GM21576 (cell line): ENCODE data around the gene ID4.
"Not testable (repeated sequence)": the region's sequence is repeated elsewhere in the genome, so short reads cannot be mapped to it uniquely, and the experiment has no call there.

Source experiments
- ATAC-seq: cut with Tn5 transposase; IDR thresholded peaks from one replicate; pipeline ENCODE4 v1.9.1; 2021; ENCODE audit warnings: mild to moderate bottlenecking, moderate library complexity; ENCODE audit not compliant: unreplicated experiment

Gene ID4

DNA sequence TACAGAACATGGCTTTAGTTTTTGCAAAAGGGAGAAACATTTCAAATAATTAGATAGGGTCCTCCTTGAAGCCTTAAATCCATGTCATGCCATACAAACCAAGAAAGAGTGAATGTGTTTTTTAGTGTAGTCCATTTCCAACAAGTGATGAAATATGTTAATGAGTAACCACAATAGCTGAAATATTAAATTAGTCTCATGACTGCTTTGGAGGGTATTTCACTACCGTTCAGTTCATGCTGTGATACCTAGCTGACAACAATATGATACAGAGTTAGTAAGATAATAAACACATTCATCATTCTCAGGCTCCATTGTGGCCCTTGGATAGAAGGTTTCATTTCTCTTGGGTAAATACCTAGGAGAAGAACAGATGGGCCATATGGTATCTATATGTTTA is 5.8 kb upstream of the ID4 start:
- no peak for ATAC-seq

DNA sequence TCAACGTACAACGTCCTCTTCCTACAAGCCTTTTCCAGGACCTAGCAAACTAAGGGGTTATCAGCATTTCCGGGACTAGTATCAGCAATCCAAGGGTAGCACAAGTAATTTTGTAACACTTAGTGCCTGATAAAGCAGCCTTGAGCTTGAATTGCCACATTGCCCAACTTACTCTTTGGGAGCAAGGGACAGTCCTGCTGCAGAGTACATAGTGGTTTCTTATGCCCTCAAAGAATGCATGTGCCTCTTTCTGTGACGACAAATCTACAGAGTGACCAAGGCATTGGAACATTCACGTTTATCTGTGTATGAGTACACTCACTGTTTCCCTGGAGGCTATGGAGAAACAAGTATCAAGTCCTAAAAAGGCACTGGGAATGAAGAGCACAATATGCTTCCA is 3.2 kb upstream of the ID4 start:
- no peak for ATAC-seq

DNA sequence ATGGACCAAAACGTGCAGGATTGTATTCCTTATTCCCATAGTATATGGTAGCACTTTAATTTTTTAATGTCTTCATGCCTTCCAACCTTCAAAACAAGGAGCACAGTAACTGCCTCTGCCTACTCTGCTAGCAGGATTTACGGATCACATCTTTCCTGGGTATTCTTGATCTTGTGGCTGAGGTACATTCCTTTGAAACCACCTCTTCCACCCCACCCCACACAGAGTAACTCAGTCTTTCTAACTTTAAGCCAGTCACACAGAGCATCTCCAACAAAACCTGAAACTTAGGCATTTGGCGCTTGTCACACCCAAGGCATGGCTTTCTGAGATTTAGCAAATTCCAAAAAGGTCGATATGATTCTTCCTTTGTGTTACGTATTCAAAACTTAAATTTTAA is 2.3 kb upstream of the ID4 start:
- no peak for ATAC-seq

DNA sequence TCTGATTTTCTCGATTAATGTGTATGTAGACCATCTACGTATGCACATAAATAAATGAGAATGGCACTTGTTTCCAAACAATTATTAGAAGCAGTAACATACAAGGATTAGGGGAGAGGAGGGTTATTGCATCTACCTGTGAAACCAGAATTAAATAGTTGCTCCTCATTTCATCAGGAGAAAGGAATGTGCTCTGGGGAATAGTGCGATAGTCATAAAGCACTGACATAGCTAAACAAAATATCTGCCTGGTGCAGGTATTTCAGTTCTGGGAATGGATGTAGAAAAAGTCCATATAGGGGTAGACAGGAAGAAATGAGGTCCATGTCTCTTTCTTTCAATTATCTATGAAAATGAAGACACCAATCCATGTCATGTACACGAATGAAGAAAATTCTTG is 1.6 kb upstream of the ID4 start:
- no peak for ATAC-seq

DNA sequence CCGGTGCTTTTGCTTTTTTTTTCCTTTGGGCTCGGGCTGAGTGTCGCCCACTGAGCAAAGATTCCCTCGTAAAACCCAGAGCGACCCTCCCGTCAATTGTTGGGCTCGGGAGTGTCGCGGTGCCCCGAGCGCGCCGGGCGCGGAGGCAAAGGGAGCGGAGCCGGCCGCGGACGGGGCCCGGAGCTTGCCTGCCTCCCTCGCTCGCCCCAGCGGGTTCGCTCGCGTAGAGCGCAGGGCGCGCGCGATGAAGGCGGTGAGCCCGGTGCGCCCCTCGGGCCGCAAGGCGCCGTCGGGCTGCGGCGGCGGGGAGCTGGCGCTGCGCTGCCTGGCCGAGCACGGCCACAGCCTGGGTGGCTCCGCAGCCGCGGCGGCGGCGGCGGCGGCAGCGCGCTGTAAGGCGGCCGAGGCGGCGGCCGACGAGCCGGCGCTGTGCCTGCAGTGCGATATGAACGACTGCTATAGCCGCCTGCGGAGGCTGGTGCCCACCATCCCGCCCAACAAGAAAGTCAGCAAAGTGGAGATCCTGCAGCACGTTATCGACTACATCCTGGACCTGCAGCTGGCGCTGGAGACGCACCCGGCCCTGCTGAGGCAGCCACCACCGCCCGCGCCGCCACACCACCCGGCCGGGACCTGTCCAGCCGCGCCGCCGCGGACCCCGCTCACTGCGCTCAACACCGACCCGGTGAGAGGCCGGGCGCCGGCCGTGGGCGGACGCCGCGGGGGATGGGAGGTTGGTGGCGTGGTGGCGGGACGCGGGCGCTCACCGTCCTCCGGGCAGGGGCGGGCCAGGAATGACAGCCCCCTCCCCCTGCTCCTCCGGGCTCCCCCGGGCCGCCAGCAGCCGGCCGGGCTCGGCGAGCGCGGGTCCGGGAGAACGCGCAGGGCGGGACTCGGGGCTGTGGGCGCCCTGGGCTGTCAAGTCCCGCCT is 606 bp downstream of the ID4 start:
- no peak for ATAC-seq

DNA sequence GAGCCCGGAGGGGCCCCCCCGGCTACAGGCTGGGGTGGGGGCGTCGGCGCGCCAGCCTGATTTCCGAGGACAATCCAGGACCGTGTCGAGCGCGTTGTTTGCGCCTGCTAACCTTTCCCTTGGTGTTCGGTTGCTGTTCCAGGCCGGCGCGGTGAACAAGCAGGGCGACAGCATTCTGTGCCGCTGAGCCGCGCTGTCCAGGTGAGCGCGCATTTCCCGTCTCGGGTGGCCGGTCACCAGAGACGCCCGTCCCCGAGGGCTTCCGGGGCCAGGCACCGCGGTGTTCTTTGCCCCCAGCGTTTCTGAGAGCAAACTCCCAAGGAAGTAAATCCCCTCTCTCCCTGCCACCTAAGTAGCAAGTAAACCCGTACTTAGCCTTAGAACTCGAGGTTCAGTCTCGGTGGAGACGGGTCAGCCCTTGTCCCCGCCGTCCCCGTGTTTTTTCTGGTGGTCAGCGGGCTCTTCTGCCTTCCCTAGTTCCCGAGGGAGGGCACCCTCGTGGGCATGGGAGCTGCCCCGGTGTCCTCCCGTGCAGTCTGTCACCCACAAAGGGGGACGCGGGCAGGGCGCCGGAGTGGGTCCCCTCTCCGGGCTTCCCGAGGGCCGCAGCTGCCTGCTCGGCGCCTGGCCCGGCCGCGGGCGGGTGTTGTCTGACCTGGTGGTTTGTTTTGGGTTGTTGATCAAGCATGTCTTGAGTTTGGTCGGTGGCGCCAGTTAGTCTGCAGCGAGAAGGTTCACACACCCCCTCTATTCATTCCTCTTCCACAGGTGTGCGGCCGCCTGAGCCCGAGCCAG is 1.5 kb downstream of the ID4 start:
- ATAC-seq = no peak

DNA sequence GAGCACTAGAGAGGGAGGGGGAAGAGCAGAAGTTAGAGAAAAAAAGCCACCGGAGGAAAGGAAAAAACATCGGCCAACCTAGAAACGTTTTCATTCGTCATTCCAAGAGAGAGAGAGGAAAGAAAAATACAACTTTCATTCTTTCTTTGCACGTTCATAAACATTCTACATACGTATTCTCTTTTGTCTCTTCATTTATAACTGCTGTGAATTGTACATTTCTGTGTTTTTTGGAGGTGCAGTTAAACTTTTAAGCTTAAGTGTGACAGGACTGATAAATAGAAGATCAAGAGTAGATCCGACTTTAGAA is 2.0 kb downstream of the ID4 start:
- ATAC-seq = no peak

DNA sequence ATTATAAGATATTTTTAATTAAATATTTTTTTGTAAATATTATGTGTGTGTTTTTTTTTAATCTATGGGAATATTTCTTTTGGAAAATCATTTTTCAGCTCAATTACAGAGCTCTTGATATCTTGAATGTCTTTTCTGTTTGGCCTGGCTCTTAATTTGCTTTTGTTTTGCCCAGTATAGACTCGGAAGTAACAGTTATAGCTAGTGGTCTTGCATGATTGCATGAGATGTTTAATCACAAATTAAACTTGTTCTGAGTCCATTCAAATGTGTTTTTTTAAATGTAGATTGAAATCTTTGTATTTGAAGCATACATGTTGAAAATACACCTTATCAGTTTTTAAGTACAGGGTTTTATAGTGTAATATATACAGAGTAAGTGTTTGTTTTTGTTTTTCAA is 2.6 kb downstream of the ID4 start:
- ATAC-seq = no peak

DNA sequence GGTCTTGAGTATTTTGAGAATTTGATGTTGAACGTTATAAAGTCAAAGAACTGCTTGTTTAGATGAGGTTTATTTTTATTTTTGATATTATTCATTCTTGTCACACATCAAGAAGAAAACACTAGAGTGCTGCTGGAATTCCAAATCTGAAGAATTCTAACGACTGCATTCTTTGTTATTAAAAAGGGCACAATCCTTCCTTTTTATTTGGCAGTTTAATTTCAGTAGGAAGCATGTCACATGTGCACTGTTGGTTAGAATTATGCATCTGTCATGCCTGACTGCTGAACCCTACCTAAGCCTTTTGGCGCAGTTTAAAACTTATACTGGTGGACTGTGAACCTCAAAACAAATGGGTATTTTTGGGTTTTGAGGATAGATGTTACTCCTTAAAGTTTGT is 4.0 kb downstream of the ID4 start:
- no peak for ATAC-seq

DNA sequence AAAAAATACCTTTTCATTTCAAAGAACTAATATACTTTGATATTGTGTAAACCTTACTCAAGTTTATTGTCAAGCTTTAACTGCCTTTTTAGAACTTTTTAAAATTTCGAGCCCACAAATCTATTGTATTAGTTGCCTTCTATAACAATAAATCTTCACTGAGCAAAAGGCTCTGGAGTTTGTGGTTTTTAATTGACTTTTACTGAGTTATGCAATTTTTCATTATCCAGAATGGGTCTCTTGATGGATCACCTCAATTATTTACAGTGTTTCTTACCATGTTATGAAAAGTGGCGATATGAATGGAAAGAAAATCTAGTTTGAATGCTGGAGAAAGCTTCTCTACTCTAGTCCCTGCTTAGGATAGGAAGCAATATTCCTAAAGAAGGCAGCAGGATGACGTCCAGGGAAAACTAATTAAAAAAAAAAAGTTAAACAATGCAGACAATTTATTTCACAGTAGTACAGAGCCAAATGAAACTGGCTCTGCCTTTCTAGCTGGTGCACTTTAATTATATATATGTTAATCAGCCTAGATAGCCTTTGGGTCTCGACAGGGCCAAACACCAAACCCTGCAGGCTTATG is 5.0 kb downstream of the ID4 start:
- no peak for ATAC-seq

DNA sequence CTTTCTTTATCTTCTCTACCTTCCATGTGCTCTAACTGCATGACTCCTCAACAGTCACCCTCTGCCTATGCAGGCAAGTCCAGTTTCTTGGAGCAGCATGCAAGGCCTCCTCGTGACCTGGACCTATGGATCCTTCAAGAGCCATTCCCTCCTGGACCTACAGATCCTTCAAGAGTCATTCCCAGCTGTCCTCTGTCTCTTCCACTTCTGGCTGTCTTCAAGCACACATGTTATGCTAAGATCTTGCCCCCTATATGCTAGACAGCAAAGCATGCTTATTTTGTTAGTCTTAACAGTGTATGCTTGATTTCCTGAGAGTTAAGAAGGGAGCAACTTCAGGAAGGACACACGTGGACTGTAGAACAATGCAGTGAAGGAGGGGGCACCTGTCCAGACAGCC is 7.5 kb downstream of the ID4 start:
- ATAC-seq = no peak

DNA sequence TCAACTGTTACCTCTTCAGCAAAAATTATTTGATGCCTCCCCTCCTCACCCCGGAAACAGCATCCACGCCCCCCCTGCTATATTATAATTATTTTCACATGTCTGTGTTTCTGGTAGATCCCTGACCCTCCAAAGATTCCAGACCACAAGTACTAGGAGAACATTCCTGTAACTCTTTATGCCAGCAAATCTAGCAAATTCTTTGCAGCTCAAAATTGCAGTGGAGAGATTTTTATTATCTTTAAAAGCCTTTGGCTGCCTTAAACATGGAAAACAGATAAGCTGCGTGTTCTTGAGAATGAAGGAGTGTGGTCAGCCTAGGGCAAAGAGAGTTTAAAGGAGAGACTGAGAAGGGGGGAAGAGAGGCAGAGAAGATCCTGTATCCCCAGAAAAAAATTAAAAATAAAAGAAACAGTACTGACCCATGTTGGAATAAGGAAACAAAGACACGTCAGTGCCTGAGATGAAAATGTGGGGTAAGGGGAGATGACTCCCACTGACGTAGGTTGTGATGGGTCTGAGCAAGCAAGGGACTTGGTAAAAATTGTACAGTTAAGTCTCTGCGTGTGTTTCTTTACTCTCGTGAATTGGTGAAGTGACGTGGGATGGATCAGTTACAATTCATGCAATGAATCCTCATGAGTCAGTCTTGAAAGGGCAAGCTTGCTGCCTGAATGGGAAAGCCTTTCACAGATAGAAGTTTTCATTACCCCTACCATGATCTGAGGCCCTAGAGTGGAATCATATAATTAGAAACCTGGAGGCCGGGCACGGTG is 8.3 kb downstream of the ID4 start:
- no peak for ATAC-seq

DNA sequence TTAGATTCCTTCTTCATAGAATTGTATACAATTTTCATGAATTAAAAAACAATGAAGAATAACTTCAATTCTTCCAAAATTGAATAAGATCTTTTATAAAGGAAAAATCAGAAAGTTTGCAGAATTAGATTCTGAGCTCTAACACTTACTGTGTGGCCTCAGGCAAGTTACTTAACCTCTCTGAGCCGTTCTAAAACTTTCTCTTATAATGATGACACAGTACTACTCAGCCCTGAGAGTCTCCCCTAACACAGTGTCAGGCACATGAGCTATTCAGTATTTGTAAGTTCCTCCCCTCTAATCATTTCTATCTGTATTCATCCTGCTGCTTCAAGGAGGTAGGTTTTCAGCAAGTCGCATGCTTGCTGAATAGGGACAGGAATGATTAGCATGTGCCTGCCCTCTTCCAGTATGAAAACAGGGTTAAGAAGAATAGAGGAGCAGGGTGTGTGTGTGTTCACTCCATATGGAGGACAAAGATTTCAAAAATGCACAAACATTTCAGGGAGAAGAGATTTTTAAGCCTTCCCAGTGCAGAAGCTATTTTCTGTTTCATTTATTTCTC is 11.4 kb downstream of the ID4 start:
- ATAC-seq = no peak

DNA sequence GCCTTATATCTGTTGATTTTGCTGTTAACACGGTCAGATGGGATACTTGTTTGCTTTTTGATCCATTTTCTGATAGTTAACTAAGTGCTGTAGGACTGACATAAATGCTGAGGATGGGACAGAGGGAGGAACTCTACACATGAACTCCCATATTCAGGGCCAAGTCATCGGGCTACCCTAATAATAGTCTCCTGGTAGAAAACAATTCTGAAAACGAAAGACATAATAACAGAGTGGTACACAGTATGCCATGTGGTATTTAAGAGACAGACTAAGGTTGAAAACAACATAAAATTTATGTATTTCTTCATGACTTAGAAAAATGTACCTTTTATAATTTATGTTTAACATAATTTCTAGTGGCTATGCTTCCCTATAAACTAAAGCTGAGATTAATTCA is 12.0 kb downstream of the ID4 start:
- no peak for ATAC-seq

DNA sequence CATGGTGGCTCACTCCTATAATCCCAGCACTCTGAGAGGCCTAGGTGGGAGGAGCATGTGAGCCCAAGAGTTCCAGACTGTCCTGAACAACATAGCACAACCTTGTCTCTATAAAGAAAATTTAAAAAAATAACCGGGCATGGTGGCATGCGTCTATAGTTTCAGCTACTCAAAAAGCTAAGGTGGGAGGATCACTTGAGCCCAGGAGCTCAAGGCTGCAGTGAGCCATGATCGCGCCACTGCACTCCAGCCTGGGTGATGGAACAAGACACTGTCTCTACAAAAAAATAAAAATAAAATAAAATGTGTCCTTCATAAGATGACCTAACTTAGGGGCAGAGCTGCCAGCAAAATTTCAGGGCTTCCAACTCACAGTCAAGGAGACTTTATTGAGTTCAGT is 12.6 kb downstream of the ID4 start:
- ATAC-seq = no peak

DNA sequence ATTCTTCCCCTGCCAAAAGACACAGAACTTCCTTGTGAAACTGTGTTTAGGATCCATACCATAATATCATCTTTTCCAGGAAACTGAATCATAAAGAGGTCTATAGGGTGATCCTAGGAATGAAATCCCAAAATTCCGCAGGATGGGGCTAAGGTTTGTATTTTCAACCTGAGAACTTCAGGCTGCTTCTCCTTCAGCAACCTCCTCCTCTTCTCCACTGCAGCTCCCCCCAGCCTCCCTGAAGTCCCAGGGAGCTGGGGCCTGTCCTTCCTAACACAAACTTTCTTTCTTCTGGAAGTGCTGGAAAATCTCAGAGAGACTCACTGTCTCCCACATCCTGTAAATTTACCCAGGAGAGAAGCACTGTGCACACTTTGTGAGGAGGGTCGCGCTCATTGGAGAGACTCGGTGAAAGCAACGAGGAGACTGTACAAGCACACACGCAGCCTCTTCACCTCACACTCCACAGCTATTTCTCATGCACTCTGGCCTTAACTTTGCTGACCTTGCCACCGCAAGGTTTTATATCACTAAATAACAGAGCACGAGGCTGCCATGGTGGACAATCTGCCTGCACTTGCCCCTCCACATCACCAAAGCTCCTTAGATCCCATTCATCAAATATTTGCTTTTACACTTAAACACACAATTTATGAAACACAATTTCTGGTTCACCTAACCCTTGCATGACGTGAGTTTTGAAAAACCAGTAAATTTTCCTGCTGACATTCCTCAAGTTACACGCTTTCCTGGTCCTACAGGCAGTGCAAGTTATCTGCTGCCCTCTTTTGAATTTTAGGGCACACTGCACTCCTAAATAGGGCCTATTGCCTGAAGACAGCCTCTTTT is 14.3 kb downstream of the ID4 start:
- ATAC-seq = no peak

DNA sequence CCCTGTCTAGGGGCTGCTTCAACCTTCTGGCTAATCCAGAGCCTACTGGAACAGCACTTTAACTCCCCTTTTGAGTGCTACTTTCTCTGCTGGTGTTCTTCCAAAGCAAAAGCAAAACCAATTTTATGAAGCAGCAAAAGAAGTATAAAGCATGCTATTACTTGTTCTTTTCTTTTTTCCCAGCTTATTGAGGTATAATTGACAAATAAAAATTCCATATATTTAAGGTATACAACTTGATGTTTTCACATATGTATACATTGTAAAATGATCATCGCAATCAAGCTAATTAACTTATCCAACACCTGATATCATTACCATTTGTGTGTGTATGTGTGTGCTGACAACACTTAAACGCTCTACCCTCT is 14.9 kb downstream of the ID4 start:
- no peak for ATAC-seq

DNA sequence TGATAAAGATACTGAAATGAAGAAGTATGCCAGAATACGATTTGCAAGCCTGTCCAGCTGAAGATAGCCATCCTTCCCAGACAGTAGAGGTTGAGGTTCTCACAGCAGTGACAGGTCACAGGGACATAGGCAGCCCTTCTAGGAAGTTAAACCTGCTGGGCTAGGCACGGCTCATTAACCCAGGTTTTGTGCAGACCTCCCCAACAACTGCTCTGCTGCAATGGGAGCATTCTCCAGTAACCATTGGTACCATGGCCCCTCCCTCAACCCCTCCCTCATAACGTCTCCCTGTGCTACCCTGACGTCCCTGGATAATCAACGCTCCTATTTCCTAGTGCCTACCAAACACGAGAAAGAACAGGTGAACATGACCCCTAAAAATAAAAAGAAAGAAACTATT is 15.8 kb downstream of the ID4 start:
- ATAC-seq = no peak

DNA sequence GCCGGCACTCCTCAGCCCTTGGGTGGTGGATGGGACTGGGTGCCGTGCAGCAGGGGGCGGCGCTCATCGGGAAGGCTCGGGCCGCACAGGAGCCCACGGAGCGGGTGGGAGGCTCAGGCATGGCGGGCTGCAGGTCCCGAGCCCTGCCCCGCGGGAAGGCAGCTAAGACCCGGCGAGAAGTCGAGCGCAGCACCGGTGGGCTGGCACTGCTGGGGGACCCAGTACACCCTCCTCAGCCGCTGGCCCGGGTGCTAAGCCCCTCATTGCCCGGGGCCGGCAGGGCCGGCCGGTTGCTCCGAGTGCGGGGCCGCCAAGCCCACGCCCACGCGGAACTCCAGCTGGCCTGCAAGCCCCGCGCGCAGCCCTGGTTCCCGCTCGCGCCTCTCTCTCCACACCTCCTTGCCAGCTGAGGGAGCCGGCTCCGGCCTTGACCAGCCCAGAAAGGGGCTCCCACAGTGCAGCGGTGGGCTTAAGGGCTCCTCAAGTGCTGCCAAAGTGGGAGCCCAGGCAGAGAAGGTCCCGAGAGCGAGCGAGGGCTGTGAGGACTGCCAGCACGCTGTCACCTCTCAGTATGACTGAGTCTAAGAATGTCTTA is 17.3 kb downstream of the ID4 start:
- not testable (repeated sequence) for ATAC-seq

DNA sequence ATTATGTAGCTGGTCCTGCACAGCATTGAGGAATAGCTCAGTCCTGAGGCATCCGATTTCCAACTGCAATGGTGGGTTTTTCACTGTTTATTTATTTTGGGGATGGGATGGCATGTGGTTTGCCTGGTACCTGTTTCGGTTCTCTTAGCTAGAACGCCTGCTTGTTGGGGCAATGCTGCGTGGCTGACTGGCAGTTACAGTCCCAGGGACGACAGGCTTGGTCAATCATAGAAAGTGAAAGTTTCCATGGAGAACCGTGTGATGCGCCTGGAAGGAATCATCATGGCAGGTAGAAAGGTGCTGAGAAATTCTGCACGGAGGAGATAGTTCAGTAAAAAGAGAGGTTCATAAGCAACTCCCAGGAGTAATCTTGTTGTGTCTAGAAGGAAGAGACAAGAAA is 18.4 kb downstream of the ID4 start:
- ATAC-seq = no peak
